ENCODE measurements around the gene GPS1. TPM values are rescaled to one million over a fixed set of nuclear protein-coding genes. Genes with fewer than 3 reads are reported as not detected.

GPS1 gene
- total RNA-seq, 1 donor from 2014 or later, result 80.3 TPM

GRCh38 chr17:82012261-82012639, 39.4 kb upstream of the GPS1 start:
- intact Hi-C loops (cut with DNase I), result loop anchor here (5.0 kb wide), 1 partner anchor 50 kb away; the partner anchor contains the start of gene NOTUM
- DNase-seq (ENCODE audit: extremely low spot score in 2 of 2), result no peak
- no peaks in the 10 kb centered on the region for H3K27me3 ChIP-seq
- H3K27ac ChIP-seq, result peak overlapping the region; percentile 75
- H3K4me1 ChIP-seq, result peaks cover 35% of the 10 kb centered on the region
- no peak overlapping the region for H3K4me3 ChIP-seq
- H3K36me3 ChIP-seq, result no peaks in the 10 kb centered on the region
- H3K9me3 ChIP-seq, result no peaks in the 10 kb centered on the region
- TF ChIP-seq POLR2A (IDR thresholded peaks at IDR 0.05) (no peak), CTCF (IDR thresholded peaks at IDR 0.05) (no peak), POLR2AphosphoS5 (IDR thresholded peaks at IDR 0.05; ENCODE audit: insufficient read depth in 1 of 2, low read depth in 1 of 2) (no peak)

DNA sequence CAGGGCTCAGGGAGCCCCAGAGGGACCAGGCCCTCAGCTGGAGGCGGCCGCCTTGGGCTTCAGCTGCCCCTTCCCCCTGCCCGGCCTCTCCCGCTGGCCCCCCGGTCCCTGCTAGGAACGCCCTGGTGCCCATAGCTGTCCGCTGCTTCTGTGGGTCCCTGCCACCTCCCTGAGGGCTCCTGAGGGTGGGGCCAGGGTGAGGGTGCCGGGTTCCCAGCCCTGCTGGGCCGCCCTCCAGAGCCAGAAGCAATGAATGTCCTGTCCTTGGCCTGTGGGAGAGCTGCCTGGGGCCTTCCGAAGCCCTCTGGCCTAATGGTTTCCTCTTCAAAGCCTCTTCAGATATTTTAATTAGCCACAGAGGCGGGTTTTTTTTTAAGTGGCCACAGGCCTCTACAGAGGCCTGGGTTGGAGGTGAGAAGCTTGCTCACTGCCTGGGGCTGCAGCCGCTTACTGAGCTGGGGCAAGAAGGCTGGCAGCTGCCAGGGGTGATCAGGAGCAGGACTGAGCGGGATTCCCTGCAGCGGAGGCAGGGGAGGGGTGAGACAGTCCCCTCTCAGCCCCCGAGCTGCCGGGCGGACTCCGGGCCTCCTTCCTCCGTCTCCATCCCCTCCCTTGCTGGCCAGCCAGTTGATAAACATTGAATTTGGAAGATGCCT, 38.9 kb upstream of the GPS1 start:
- Histone ChIP-seq H3K27ac (peak overlapping the region; percentile 75), H3K36me3 (no peaks in the 10 kb centered on the region), H3K27me3 (no peaks in the 10 kb centered on the region), H3K4me3 (no peak overlapping the region), H3K9me3 (no peaks in the 10 kb centered on the region), H3K4me1 (peaks cover 33% of the 10 kb centered on the region)
- DNase-seq (ENCODE audit: extremely low spot score in 2 of 2), result no peak
- intact Hi-C loops (cut with DNase I), result loop anchor here (5.0 kb wide), 1 partner anchor 50 kb away; the partner anchor contains the start of gene NOTUM
- TF ChIP-seq POLR2A (IDR thresholded peaks at IDR 0.05) (no peak), CTCF (IDR thresholded peaks at IDR 0.05) (no peak), POLR2AphosphoS5 (IDR thresholded peaks at IDR 0.05; ENCODE audit: insufficient read depth in 1 of 2, low read depth in 1 of 2) (no peak)

- Histone ChIP-seq H3K36me3 (no peaks in the 10 kb centered on the region), H3K9me3 (no peaks in the 10 kb centered on the region), H3K27ac (peak overlapping the region; percentile 75), H3K27me3 (no peaks in the 10 kb centered on the region), H3K4me1 (peaks cover 33% of the 10 kb centered on the region), H3K4me3 (no peak overlapping the region)
- intact Hi-C loops (cut with DNase I), result loop anchor here (5.0 kb wide), 1 partner anchor 51 kb away; the partner anchor contains the start of gene NOTUM
- DNase-seq (ENCODE audit: extremely low spot score in 2 of 2), result no peak
- no peak for TF ChIP-seq POLR2A (IDR thresholded peaks at IDR 0.05)
- no peak for TF ChIP-seq CTCF (IDR thresholded peaks at IDR 0.05)
- peak in 1 of 2 donors; percentile 51 for TF ChIP-seq POLR2AphosphoS5 (IDR thresholded peaks at IDR 0.05; ENCODE audit: insufficient read depth in 1 of 2, low read depth in 1 of 2)
Observed at GRCh38 chr17:82013341-82013740, 38.4 kb upstream of the GPS1 start.

DNA sequence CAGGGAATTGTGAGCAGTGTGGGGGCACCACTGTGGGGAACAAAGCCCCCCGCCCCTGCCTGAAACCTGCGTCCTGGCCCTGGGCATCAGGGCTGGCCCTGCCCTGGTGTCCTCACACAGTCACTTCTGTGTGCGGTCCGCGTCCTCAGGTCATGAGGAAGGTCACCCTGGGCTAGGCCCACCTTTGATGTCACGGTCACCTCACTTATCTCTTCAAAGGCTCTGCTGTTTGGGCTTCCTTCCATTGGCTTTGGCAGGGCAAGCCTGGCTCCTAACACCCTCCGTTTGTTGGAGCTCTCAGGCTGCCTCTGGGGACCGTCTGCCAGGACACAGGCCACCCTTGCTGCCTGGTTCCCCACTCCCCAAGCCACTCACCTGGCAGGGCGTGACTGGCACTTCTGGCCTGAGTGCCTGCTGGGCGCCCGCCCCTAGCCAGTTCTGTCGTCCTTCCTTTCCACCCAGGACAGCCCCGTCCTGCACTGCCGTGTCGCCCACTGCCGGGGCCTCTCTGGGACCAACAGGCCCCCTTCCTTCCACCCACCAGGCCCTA, 37.9 kb upstream of the GPS1 start:
- Histone ChIP-seq H3K27me3 (no peaks in the 10 kb centered on the region), H3K27ac (peak overlapping the region; percentile 75), H3K4me1 (peaks cover 33% of the 10 kb centered on the region), H3K4me3 (no peak overlapping the region), H3K36me3 (no peaks in the 10 kb centered on the region), H3K9me3 (no peaks in the 10 kb centered on the region)
- TF ChIP-seq CTCF (IDR thresholded peaks at IDR 0.05), result no peak
- TF ChIP-seq POLR2AphosphoS5 (IDR thresholded peaks at IDR 0.05; ENCODE audit: insufficient read depth in 1 of 2, low read depth in 1 of 2), result no peak
- no peak for TF ChIP-seq POLR2A (IDR thresholded peaks at IDR 0.05)
- no peak for DNase-seq (ENCODE audit: extremely low spot score in 2 of 2)
- intact Hi-C loops (cut with DNase I), result loop anchor here (5.0 kb wide), 1 partner anchor 52 kb away; the partner anchor contains the start of gene NOTUM

DNA sequence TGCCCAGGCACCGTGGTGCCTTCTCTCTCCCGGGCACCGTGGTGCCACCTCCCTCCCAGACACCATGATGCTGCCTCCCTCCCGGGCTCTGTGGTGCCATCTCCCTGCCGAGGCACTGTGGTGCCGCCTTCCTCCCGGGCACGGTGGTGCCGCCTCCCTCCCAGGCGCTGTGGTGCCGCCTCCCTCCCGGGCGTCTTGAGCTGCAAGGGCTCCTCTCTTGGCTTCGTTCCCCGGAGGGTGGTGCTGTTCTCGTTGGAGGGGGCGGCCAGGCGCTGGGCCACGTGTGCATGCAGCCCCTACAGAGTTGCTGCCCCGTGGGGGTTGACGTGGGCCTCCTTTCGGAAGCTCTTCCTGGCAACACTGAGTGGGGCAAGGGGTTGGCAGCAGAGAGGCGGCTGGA, 37.3 kb upstream of the GPS1 start:
- DNase-seq (ENCODE audit: extremely low spot score in 2 of 2), result no peak
- Histone ChIP-seq H3K4me3 (no peak overlapping the region), H3K4me1 (peaks cover 33% of the 10 kb centered on the region), H3K27ac (no peak overlapping the region), H3K27me3 (no peaks in the 10 kb centered on the region), H3K9me3 (no peaks in the 10 kb centered on the region), H3K36me3 (no peaks in the 10 kb centered on the region)
- intact Hi-C loops (cut with DNase I), result loop anchor here (5.0 kb wide), 1 partner anchor 52 kb away; the partner anchor contains the start of gene NOTUM
- no peak for TF ChIP-seq POLR2AphosphoS5 (IDR thresholded peaks at IDR 0.05; ENCODE audit: insufficient read depth in 1 of 2, low read depth in 1 of 2)

Data from vagina (tissue), 2 donors.